Nephron (organoid): Measurements from ENCODE around the gene GLA.

Source experiments
- H3K27ac Mint-ChIP-seq, 3 experiments: 2 replicates each; pipeline ENCODE4 v1.8.0; 2020; ENCODE audit warnings: mixed read lengths in 3 of 3, mild to moderate bottlenecking in 2 of 3, moderate library complexity in 1 of 3
- H3K27me3 Mint-ChIP-seq: 2 replicates; pipeline ENCODE4 v1.8.0; 2021; ENCODE audit warnings: low read depth, mild to moderate bottlenecking, moderate library complexity, mixed read lengths
- H3K36me3 Mint-ChIP-seq: 2 replicates; pipeline ENCODE4 v1.8.0; 2020; ENCODE audit warnings: low read depth, mixed read lengths
- H3K4me1 Mint-ChIP-seq: 2 replicates; pipeline ENCODE4 v1.8.0; 2020; ENCODE audit warnings: mixed read lengths
- H3K4me3 Mint-ChIP-seq, 3 experiments: 2 replicates each; pipeline ENCODE4 v1.8.0; 2020; ENCODE audit warnings: mild to moderate bottlenecking in 3 of 3, mixed read lengths in 3 of 3, moderate library complexity in 2 of 3
- H3K9me3 Mint-ChIP-seq: 2 replicates; pipeline ENCODE4 v1.8.0; 2020; ENCODE audit warnings: mixed read lengths
- TF ChIP-seq, protein P1 (sequence below), 3 experiments: fragments of 200-600 bp; sonication (generic); IDR thresholded peaks; one replicate each; pipeline ENCODE4 v1.5.0; 2021; ENCODE audit warnings: antibody characterized with exemption in 3 of 3; ENCODE audit not compliant: unreplicated experiment in 3 of 3

Gene GLA

GRCh38 chrX:101395789-101396188 is 11.9 kb downstream of the GLA start:
- Mint-ChIP-seq H3K4me3 (no peak overlapping the region), H3K27me3 (no peaks in the 10 kb centered on the region), H3K36me3 (peaks cover 42% of the 10 kb centered on the region), H3K4me1 (peaks cover 9% of the 10 kb centered on the region), H3K9me3 (peaks cover 5% of the 10 kb centered on the region), H3K27ac (no peak overlapping the region)
- TF ChIP-seq, protein P1, sequence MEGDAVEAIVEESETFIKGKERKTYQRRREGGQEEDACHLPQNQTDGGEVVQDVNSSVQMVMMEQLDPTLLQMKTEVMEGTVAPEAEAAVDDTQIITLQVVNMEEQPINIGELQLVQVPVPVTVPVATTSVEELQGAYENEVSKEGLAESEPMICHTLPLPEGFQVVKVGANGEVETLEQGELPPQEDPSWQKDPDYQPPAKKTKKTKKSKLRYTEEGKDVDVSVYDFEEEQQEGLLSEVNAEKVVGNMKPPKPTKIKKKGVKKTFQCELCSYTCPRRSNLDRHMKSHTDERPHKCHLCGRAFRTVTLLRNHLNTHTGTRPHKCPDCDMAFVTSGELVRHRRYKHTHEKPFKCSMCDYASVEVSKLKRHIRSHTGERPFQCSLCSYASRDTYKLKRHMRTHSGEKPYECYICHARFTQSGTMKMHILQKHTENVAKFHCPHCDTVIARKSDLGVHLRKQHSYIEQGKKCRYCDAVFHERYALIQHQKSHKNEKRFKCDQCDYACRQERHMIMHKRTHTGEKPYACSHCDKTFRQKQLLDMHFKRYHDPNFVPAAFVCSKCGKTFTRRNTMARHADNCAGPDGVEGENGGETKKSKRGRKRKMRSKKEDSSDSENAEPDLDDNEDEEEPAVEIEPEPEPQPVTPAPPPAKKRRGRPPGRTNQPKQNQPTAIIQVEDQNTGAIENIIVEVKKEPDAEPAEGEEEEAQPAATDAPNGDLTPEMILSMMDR (IDR thresholded peaks at IDR 0.05; ENCODE audit: unreplicated experiment in 3 of 3): no peak

- Mint-ChIP-seq H3K4me1 (peaks cover 9% of the 10 kb centered on the region), H3K9me3 (no peaks in the 10 kb centered on the region), H3K4me3 (no peak overlapping the region), H3K27ac (no peak overlapping the region), H3K27me3 (no peaks in the 10 kb centered on the region), H3K36me3 (peaks cover 33% of the 10 kb centered on the region)
- TF ChIP-seq, protein P1 (IDR thresholded peaks at IDR 0.05; ENCODE audit: unreplicated experiment in 3 of 3): no peak
Measured at GRCh38 chrX:101394372-101394771, 13.4 kb downstream of the GLA start.

DNA sequence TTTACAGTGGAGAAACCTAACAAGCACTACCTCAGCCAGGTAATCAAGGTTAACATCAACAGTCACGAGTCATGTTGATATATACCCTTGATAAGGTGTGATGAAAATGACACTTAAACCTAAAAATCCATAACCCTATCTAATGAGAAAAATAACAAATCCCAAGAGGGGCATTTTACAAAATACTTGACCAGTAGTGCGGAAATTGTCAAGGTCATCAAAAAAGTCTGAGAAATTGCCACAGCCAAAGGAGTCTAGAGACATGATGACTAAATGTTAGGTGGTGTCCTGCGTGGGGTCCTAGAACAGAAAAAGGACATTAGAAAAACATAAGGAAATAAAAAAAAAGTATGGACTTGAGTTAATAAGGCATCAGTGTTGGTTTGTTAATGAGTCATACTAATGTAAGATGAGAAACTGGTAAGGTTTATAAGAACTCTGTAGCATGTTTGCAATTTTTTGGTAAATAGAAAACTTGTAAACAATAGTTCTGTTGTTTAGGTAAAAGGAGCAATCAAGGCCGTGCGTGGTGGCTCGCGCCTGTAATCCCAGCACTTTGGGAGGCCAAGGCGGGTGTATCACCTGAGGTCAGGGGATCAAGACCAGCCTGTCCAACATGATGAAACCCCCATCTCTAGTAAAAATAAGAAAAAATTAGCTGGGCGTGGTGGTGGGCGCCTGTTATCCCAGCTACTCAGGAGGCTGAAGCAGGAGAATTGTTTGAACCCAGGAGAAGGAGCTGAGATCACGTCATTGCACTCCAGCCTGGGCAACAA is 14.0 kb downstream of the GLA start:
- Mint-ChIP-seq H3K9me3 (no peaks in the 10 kb centered on the region), H3K27me3 (no peaks in the 10 kb centered on the region), H3K4me3 (peak overlapping the region in 2 of 3 experiments; percentile 42 to 59), H3K27ac (peak overlapping the region in 2 of 3 experiments; percentile 29 to 39), H3K36me3 (peaks cover 33% of the 10 kb centered on the region), H3K4me1 (peaks cover 9% of the 10 kb centered on the region)
- TF ChIP-seq, protein P1 (IDR thresholded peaks at IDR 0.05; ENCODE audit: unreplicated experiment in 3 of 3): no peak

- no peaks in the 10 kb centered on the region for H3K9me3 Mint-ChIP-seq
- TF ChIP-seq, protein P1 (IDR thresholded peaks at IDR 0.05; ENCODE audit: unreplicated experiment in 3 of 3): no peak
- H3K27me3 Mint-ChIP-seq: no peaks in the 10 kb centered on the region
- peaks cover 33% of the 10 kb centered on the region for H3K36me3 Mint-ChIP-seq
- peaks cover 9% of the 10 kb centered on the region for H3K4me1 Mint-ChIP-seq
- H3K27ac Mint-ChIP-seq: peak overlapping the region; percentile 94 to 99 (median 96)
- peak overlapping the region; percentile 99 for H3K4me3 Mint-ChIP-seq
Measured at GRCh38 chrX:101391831-101392230, 15.9 kb downstream of the GLA start.

- H3K27ac Mint-ChIP-seq: peak within 1 kb of the TSS; percentile 94 to 99 (median 96)
- H3K9me3 Mint-ChIP-seq: no peaks in the 10 kb centered on the region
- TF ChIP-seq, protein P1 (IDR thresholded peaks at IDR 0.05; ENCODE audit: unreplicated experiment in 3 of 3): peak; percentile 64 to 68 (median 65)
- peak within 1 kb of the TSS; percentile 99 for H3K4me3 Mint-ChIP-seq
- H3K27me3 Mint-ChIP-seq: no peaks in the 10 kb centered on the region
- peaks cover 32% of the 10 kb centered on the region for H3K36me3 Mint-ChIP-seq
- H3K4me1 Mint-ChIP-seq: peaks cover 9% of the 10 kb centered on the region
Measured at GRCh38 chrX:101390664-101391525, 16.8 kb downstream of the GLA start, which contains the start of gene RPL36A. Gene RPL36A (plus strand): TSS chrX:101391011. CDS start chrX:101391044, 33 bp downstream.
